Medulla oblongata (tissue), 1 donor: Measurements from ENCODE around the gene FHOD3.

Experiments
- DNase-seq: peaks from one replicate; pipeline ENCODE4 v3.0.0-alpha.2; 2015; ENCODE audit errors: extremely low spot score

The FHOD3 gene

DNA sequence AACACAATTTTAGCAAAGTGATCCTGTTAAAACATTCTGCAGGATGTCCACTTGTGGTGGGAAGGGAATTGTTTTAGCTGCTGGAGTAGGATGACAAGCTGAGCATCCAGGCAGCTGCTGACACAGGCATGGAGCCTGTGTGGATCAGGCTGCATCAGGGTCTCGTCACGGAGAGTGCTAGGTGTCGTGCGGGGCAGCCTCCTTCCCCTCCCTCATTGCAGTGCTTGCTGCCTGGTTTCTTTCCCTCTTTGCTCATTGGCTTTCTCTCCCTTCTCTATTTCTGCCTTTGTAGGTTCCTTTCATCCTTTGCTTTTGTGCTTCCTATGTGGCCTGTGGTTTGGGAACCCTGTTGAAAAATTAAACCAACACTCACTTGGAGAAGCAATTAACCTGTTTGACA is 358.4 kb downstream of the FHOD3 start:
- no peak for DNase-seq

GRCh38 chr18:36658611-36659010 is 361.1 kb downstream of the FHOD3 start:
- DNase-seq: no peak

DNA sequence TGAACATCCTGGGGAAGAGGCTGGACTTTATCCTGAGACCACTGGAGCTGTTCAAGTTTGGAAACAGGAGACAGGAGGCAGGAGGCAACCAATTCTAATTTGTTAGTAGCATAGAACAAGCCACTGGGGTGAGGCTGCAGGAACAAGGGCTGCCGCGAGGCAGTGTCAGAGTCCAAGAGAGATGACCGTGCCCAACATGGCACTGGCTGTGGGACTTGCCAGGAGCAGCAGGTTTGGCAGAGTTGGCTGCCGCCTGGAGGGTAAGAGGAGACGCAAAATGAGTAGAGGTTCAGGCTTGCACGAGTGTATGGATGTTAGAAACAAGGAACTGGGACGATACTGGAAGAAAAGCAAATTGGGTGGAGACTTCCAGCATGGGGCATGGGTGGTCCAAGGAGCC is 362.8 kb downstream of the FHOD3 start:
- no peak for DNase-seq

GRCh38 chr18:36661999-36662398 is 364.5 kb downstream of the FHOD3 start:
- DNase-seq: no peak

GRCh38 chr18:36663312-36663711 is 365.8 kb downstream of the FHOD3 start:
- no peak for DNase-seq

DNA sequence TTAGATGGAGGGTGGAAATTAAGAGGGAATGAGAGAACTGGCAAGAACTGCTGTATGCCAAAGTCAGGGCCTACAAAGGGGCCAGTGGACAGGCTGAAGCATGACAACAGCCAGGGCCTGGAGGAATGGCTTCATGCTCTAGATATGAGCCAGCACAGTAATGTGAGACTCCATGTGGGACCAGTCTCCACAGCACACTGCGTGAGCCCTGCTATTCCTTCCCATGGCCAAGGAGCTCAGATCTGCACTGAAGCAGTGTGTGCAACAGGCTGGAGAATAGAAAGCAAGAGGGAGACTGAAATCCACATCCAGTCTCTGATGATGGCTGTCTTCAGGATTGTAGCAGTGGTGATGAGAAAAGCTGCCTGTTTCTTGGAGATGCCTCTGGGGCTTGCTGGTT is 368.4 kb downstream of the FHOD3 start:
- DNase-seq: no peak

GRCh38 chr18:36667811-36668210 is 370.3 kb downstream of the FHOD3 start:
- no peak for DNase-seq

DNA sequence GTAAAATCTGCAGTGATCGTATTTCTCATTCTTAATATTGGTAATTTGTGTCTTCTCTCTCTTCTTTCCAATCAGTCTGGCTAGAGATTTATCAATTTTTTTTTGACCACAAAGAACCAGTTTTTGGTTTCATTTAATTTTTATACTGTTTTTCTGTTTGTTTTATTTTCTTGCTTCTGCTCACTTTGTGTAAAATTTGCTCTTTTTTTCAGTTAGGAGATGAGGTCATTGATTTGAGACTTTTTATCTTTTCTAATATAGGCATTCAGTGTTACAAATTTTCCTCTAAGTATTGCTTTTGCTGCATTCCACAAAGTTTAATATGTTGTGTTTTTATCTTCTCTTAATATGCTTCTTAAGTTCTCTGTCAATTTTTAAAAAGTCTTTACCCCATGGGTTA is 370.8 kb downstream of the FHOD3 start:
- no peak for DNase-seq

DNA sequence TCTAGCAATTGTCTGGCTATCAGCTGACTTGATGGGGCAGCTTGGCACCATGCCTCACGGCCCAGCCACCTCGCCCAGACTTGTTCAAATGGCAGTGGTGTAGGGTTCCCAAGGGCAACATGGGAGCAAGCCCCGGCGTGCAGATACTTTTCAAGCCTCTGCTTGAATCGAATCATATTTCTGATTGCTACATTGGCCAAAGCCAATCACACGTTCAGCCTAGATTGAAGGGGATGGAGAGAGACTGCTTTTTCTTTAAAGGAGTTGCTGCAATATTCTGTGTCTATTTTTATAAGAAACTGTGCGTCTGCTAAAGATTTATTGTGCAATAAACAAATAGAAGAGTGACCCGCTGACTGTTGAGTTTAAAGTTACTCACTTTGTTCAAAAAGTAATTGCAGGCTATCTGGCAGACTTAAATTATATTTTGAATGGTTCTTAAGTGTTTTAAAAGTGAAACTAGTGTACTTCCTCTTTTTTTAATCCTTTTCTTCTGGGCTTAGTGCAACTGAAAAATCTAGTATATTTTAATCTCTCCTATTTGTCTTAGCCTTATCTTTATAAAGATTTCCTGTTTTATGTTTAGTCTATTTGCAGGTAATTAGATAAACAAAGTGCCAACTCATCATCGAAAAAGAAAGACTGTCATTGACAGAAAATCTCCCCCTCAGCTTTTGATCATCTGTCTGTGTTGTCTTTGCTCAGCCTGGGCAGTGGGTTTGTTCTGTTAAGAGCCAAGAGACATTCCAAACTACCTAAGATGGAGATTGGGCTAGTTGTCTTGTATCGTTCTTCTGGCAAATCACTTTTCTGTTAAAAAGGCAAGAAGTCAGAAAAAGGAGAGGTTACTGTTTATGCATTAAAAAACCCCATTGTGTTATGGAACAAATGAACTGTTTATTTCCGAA is 375.2 kb downstream of the FHOD3 start:
- DNase-seq: no peak

GRCh38 chr18:36673452-36673851 is 375.9 kb downstream of the FHOD3 start:
- DNase-seq: no peak

- no peak for DNase-seq
These were observed 377.6 kb downstream of the FHOD3 start for GRCh38 chr18:36675076-36675475.

DNA sequence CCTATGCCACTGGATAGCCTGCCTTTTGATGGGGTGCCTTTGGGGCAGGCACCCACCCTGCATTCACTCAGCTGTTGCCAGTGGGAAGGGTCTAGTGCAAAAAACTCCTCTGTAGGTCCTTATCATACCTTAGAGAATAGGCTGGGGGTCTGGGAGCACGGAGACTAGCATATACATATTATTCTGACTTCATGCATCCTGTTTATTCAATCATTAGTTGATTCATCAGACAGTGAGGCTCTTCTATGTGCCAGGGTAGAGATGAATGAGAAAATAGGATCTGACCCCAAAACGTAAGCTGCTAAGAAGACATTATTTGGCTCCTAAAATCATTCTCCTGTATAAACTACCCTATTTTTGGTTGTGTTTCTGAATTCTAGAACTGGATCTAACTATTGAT is 378.0 kb downstream of the FHOD3 start:
- no peak for DNase-seq

DNA sequence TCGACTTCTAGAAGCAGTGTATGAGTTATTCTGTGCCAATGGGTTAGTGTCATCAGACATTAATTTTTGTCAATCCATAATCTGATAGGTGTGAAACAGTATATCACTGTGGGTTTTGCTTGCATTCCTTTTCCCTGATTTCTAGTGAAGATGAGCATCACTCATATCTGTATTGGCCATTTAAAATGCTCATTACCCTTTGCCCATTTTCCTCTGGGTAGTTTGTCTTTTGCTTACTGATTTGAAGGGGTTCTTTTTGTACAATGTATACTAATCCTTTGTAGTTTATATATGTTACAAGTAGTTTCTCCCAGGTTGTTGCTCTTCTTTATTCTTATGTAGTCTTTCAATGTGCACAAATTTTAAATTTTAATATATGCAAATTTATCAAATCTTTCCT is 379.1 kb downstream of the FHOD3 start:
- DNase-seq: no peak

- no peak for DNase-seq
These were observed 382.5 kb downstream of the FHOD3 start for GRCh38 chr18:36680042-36680441.

DNA sequence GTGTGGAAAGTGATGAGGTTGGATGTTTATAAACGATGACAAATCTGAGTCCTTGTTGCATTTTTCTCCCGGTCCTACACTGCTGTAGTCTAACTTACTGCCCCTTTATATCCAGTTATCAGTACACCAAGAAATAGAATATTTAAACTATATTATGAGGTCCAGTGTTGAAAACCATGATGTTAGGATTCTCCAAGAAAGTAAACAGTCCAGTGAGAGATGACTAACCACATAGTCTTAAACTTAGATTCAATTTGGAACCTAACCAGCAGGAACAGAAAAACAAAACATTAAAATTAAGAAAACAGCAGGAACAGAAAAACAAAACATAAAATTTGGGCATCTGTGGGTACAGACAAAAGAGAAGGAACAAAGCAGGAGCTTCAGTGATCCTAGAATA is 388.1 kb downstream of the FHOD3 start:
- no peak for DNase-seq

- peak; percentile 85 for DNase-seq
These were observed 390.8 kb downstream of the FHOD3 start for GRCh38 chr18:36688020-36688965.

- no peak for DNase-seq
These were observed 394.9 kb downstream of the FHOD3 start for GRCh38 chr18:36692371-36692770.

DNA sequence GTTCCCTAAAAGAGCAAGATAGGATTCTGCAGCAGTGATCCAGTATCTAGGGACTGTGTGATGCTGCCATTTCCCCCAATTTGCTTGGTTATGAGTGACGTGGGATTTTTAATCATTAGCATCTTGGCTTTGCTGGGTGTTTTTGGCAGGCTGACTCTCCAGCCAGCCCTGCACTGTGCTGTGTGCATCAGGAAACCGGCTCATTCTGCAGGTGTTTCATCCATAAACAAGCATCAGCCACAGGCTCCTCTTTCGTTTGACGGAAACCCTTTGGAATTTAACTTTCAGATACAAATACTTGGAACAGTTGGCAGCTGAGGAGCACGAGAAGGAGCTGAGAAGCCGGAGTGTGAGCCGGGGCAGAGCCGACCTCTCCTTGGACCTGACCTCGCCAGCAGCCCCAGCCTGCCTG is 395.4 kb downstream of the FHOD3 start:
- no peak for DNase-seq

DNA sequence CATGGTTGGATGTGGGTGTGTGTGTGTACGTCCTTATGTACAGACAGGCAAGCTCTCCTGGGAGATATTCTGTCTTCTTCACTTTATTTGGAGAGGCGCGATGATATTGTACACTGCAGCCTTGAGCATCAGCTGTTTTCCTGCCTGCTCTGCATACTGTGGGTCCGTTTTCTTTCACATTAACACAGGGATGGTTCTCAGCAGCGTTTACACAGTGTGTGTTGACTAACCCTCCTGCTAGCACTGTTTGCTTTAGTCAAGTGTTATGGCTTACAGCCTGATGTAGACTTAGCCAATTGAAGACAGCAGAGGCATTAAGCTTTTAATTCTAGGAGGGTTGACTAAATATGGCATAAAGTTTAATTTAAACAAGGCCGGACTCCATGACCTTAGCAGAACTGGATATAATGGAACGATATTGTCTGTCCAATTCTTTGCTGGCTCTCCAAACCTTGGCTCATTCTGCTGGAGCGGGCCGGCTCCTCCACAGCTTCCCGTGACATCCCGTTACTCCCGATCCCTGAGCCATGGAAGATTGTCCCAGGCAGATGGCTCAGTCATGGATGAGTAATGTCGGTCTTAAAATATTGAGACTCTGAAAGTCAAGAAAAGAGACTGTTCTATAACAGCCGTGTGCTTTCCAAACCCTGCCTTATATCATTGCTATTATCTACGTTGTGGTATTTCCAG is 396.6 kb downstream of the FHOD3 start:
- DNase-seq: peak; percentile 43

- no peak for DNase-seq
These were observed 398.3 kb downstream of the FHOD3 start for GRCh38 chr18:36695806-36696205.

DNA sequence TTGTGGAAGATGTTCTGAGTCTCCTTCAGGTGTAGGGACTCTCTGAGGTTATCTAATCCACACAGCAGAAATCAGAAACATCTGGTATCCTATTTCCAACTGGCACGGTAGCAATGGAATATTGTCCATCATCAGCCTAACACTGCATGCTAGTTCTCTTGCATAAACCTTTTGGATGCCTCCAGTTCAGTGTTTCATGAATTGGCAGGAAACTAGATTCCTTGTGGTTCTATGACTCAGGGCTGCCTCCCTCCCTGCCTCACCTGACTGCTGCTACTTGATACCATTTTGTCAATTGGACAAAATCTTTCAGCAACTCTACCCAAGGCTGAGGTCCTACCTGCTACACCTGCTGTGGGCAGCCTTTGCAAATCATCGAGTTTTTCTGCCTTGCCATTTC is 400.4 kb downstream of the FHOD3 start:
- no peak for DNase-seq

DNA sequence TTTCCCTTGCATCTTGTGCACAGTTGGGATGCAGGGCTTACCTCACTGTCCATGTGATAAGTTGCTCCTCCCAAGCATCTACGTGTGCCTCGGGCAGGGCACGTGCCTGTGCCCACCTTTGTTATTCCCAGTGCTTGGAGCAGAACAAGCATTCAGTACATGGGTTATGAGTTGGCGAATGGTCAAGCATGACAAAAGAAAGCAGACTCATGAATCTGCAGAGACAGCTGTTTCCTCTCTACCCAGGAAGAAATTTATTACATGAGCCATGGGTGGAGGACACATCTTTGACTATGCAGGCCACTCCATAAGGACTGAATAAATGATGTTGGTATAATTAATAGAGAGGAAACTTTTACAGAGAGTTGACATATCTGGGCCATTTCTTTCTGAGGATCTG is 403.4 kb downstream of the FHOD3 start:
- no peak for DNase-seq
